NCI-H187 (cell line): ENCODE data around the gene PRCD.
"Not testable (repeated sequence)": the region's sequence is repeated elsewhere in the genome, so short reads cannot be mapped to it uniquely, and the experiment has no call there.

ENCODE experiments used
- DNase-seq, 2 experiments: peaks; one replicate each; lab custom pipeline; 2025; lab: John Stamatoyannopoulos, UW

PRCD gene

DNA sequence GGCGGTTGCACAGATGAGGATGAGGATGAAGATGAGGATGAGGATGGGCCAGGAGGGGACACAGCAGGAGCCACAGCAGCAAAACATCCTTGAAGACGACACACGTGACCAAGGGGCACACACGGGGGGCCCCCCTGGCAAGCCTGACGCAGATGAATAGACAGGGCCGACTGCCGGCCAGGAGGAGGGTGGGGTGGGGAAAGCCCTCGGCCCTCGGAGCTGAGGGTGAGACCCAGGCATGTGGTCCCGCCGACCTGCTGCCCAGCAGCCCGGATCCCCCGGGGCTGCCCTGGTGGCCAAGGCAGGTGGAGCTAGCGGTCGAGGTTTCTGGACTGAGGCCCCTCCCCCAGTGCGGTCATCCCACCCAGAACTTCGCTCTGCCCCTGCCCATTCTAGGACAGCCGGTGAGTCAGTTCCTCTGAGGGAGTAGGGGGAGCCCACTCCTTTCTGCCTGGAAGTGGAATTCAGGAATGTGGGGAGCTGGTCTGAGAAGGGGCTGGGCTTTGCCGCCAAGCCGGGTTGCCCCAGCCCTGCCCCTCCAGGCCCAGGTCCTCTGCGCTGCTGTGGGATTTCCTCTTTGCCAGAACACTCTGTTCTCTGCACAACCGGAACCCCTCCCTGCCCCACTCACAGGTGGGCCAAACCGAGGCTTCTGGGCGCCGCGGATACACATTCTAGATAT is 12.3 kb upstream of the PRCD start:
- DNase-seq, result no peak

DNA sequence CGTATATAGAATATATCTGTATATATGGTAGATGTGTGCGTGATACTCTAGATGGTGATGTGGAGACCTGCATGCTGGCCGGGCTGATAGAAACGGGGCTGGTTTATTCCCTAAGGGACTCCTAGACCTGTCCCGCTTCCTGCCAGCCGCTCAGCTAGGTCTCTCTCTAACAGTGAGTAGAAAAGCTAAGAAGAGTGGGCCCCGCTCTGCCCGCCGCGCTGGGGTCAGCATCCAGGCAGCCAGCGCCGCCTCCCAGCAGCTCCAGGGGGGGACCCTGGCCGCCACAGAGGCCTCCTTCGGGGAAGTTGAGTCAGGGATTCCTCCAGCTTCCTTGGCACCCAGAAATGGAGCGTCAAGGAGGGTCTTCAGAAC is 11.7 kb upstream of the PRCD start:
- no peak for DNase-seq

DNA sequence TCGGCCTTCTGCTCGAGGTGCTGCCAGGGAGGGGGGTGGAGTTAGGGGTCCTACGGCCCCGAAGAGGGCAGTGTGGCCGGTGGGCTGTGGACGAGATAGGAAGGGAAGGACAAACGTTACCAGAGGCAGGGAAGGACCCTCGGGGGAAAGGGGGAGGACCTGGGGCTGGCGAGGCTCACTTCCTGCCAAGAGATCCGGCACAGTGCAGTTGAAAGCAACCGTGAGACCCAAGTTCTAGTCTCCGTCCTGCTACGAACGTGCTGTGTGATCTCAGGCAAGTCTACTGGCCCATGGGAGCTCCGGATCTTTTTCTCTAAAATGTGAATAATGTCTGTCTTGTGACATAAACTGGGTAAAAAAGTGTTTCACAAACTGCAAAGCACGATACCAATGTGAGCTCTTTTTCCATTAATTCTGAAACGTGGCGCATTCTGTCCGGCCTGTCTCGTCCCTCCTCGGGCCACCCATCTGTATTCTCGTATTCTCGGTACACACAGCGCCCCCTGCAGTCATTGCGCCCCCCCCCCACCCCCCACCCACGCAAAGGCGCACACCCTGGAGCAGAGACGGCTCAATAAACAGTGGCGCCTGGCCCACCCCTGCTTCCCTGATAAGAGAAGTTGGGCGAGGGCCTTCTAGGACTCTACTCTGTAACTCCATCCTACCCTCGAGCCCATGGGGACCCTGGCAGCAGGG is 11.2 kb upstream of the PRCD start:
- no peak for DNase-seq

DNA sequence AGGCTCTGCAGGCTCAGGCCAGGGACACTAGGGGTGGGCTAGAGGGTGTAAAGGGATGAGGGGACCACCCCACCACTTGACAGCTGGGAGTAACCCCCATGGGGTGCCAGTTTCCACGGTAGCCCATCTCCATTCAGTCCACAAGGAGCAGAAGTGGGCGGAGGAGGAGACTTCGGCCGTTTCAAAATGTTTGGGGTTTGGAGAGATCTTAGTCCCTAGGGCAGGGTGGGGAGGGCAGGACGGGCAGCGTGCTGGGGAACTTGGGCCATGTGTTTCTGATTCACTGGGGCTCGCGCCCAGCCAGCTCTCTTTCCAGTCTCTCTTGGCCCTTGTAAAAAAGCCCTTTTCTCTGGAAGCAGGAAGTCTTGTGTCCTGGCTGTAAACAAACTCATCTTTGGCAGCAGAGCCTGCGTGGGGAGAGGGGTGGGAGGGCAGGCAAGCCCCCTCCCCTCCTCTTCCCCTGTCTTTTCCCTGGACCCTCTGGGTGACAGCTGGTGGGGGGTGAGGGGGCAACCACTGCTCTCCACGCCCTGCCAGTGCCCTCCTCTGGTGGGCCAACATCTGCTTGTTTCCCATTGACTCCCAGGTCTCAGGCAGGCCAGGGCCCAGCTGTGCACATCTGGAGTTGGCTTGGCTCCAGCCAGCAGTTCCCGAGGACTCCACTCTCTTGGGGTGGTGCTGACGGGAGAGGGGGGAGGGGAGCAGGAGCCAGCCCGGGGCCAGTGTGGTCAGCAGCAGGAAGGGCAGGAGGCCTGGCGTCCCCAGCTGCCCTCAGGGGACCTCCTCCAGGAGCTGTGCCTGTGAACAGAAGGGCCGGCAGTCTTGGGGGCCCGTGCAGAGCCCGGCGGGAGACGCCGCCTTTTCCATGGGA is 10.4 kb upstream of the PRCD start:
- no peak for DNase-seq

DNA sequence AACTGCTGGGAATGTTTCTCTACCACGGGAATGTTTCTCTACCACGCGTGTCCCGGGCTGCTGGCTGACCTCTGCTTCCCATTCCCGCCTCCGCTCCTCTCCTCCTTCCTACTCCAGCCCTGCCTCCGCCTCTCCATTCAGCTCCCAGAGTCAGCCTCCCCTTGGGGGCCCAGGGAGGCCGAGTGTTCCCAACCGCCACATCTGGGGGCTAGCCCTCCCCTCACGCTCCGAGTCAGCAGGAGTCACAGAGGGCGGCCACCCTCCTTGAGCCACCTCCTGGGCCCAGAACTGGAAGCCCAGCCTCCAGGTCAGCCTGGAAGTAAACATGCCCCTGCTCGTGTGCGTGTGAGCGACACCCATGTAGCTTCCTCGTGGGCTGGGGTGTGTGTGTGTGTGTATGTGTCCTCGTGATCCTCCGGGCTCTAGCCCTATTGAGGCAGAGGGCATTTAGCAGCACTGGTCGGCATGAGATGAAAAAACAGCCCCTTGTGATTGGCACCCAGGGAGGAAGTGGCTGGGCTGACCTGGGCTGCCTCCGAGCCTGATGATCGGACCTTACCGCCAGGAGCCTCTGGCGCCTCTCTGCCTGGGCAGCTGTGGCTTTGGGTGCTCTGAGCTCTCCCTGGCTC is 9.6 kb upstream of the PRCD start:
- DNase-seq, result no peak

DNA sequence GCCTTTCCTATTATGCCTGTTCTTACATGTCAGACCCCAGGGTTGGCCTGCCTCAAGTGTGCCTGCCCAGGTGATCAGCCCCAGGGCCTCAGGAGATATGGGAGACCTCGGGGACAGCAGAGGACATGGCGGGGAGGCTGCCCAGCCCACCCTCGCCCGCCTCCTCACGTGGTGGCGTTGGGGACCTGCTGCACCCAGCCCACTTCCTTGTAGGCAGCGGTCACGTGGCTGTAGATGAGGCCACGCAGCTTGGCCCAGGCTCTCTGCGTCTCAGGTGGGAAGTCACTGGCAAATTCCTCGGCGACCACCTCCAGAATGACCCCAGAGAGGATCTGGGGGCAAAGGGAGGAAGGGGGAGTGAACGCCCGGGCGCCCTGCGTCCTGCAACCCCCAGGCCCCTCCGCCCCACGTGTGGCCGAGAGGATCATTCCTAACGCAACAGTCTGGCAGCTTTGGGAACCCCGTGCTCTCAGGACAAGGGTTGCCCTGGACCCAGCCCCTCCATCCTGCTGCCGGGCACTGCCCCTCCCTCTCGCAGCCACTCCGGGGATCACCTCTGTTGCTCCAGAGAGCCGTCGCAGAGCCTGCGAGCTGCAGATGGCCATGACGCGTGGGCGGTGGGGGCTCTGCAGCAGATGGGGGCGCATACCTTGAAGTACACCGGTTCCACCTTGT is 8.9 kb upstream of the PRCD start:
- DNase-seq, result no peak

DNA sequence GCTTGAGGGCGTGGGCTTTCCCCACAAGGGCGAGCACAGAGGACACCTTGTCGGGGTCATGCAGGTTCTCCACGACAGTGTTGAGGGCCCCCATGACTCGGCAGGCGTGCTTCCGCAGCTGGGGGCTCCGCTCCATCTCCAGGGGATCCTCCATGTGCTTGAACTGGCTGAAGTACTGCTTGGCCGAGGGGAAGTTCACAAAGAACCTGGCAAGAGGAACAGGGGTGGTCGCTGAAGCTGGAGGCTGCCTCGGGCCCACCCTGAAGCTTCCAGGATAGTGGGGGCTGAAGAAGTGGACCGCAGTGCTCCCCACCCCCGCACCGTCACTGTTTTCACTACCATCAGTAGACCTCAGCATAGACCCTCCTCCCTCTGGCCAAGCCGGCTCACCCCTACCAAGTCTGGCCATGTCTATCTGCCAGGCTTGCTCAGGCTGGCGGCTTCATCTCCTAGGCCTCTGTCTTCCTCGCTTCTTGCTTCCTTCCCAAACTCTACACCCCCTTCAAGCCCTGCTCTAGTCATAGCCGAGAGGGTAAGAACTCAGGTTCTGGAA is 8.3 kb upstream of the PRCD start:
- DNase-seq, result no peak

DNA sequence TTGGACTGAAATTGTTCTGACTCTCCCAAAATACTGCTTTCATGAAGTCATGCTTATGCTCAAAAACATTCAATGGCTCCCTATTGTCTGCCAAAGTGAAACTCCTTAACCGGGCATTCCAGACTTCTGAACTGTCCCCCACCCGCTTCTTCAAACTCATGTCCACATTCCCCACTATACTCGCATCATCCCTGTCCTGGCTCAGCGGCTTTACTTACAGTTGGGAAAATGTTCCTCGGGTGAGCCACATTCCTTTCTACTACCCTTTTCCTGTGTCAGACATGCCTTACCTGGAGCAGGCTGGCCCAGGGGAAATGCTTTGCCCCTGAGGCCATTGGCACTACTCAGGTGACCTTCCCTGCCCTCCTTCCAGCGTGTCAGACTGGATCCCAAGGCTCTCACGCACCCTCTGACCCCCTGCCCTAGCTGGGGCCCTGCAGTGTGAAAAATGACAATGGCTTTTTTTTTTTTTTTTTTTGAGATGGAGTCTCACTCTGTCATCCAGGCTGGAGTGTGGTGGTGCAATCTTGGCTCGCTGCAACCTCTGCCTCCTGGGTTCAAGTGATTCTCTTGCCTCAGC is 7.7 kb upstream of the PRCD start:
- no peak for DNase-seq

DNA sequence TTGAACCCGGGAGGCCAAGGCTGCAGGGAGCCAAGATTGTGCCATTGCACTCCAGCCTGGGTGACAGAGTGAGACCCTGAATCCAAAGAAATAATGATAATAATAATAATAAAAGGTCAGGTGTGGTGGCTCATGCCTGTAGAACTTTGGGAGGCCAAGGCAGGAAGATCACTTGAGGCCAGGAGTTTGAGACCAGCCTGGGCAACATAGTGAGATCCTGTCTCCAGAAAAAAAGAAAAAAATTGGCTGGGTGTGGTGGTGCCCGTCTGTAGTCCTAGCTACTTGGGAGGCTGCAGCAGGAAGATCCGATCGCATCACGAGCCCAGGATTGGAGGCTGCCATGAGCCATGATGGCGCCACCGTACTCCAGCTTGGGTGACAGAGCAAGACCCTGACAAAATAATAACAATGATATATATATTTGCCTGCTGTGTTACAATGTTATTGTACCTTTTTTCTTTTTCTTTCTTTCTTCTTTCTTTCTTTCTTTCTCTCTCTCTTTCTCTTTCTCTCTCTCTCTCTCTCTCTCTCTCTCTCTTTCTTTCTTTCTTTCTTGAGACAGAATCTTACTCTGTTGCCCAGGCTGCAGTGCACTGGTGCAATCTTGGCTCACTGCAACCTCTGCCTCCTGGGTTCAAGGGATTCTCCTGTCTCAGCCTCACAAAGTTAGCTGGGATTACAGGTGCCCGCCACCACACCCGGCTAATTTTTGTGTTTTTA is 6.0 kb upstream of the PRCD start:
- not testable (repeated sequence) for DNase-seq

DNA sequence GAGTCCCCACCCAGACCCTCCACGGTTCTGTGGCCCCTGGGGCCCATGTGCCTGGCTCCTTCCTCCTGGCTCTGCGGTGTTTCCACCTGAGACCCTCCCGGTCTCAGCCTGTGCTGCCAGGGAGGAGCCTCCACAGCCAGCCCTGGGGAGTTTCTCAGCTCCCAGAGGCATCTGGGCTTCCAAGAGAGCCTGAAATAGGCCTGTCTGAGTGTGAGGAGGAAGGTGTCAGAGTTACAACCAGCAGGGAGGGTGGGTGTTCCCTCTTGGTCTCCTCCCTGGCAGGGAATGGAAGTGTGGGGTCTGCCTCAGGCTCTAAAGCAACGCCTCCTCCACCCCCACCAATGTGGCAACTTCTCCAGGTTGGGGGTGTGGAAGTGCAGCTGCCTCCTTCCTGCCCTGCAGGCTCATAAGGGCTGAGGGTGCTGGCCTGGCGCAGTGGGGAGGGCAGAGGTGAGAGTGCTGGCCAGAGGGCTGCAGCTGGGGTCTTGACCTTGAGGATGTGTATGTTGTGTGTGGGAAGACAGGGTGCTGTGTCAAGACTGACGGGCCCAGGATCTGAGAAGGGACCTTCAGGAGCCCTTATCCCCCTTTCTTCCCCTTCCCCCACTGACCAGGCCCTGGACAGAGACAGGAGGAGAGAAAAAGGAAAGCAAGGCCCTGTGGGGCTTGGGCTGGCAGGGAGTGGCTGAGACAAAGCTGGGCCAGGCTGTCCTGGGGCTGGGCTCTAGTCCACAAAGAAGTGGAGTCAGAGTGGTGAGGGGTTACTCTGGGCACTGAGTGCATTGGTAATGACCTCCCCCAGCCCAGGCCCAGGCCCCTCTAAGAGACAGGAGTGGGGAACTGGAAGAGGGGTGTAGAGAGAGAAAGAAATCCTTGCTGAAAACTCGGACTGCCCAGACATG is 4.8 kb upstream of the PRCD start:
- DNase-seq, result no peak

DNA sequence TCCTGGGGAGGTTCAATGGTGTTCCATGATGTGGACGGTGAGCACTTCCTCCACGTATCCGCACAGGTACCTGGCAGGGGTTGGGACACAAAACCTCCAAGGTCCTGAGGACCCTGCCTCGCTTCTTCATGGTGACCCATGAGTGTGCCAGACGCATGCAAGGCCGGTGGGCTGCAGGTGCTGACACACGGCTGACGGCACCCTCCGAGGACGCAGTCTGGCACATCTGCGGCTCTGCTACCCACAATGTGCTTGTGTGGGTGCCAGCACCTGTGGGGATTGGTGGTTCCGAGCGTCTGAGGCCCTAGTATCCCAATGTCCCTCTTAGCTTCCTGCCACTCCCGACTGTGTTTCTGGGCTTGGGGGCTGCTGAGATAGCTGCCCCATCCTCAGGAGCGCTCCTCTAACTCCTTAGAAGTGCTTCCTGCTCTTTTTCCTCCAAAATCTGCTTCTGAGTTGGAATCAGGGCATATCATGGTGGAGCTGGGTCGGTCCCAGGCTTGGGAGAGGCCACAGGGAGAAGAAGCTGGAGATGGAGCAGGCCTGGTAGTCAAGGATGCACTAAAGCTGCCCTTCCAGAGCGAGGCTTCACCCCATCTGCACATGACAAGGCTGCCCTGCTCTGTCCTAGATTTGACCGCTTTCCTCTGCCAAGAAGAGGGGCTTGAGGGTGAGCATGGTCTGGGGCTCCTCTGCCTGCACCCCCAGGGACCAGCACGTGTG is 3.9 kb upstream of the PRCD start:
- no peak for DNase-seq

DNA sequence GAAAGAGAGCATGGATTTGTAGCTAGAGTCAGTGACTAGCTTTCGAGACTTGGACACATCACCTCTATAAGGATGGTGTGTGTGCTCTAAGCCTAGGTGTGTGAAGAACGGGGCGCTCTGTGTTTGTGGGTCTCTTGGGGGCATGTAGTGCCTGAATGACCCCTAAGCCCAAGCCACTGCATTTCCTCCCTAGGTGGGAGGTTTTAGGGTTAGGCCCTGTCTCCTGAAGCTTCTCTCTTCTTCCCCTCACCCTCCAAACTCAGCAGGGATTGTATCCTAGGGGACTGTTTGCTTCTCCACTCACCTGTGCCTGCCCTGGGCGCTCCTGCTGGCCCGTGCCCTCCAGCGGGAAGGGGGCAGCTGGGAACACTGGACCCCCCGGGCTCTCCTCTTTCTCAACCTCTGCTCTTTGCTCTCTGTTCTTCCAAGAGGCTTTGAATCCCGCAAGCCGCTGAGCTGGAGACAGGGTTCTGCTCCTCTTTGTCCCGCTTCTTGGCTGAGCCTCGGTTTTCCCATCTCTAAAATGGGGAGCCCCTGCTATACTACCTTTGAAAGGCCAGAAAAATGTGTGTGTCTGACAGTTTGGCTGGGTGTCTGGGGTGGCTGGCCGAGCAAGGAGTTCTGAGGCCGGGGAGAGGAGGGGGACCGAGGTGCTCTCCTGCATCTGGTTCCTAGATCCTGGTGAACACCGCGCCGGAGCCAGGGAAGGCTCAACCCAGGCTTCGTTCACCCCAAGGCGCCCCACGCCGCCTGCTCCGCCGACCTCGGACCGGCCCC is 3.1 kb upstream of the PRCD start:
- DNase-seq, result no peak

DNA sequence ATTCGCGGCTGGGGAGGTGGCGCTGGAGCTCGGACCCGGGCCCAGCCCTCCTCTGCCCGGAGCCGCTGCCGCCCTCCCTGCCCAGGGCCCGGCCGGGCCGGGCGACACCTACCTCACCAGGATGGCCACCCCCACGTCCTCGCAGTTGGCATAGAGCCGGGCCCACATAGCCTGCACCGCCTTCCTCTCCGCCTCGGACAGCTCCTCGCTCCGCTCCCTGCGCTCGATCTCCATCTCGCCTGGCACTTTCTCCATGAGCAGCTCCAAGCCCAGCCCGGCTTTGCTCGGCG is 2.6 kb upstream of the PRCD start:
- DNase-seq, result no peak

DNA sequence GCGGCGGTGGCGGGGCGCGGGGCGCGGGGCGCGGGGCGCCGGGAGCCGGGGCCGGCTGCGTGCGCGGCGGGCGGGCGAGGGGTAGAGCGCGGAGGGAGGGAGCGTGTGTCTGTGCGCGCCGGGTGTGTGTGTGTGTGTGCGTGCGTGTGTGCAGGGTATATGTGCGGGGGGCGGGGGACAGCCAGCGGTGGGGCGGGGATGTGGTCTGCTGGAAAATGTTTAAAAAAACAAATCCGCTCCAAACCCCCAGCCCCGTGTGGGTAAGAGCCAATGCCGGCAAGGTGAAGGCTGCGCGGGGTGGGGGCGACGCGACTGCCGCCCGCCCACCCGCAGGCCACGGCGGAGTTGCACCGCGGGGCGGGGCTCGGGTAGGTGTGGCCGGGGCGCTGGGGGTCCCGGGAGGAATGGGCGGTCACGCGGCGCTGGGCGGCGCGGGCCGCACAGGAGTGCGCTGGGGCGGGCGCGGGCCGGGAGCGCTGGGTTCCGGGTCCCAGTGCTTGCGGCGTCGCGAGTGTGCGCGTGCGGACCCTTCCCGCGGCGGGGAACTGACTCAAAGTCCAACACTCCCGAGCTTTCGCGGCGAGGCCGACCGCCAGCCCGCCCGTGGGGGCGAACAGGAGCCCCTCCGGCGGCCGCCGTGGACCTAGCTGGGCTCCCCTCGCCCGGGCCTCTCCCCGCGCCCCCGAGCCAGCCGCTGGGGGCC is 2.1 kb upstream of the PRCD start, which contains the start of gene CYGB:
Gene CYGB (minus strand): TSS at position 132 of the 703 bp plus-strand sequence. CDS start 167 bp downstream, outside the sequence.
- no peak for DNase-seq

DNA sequence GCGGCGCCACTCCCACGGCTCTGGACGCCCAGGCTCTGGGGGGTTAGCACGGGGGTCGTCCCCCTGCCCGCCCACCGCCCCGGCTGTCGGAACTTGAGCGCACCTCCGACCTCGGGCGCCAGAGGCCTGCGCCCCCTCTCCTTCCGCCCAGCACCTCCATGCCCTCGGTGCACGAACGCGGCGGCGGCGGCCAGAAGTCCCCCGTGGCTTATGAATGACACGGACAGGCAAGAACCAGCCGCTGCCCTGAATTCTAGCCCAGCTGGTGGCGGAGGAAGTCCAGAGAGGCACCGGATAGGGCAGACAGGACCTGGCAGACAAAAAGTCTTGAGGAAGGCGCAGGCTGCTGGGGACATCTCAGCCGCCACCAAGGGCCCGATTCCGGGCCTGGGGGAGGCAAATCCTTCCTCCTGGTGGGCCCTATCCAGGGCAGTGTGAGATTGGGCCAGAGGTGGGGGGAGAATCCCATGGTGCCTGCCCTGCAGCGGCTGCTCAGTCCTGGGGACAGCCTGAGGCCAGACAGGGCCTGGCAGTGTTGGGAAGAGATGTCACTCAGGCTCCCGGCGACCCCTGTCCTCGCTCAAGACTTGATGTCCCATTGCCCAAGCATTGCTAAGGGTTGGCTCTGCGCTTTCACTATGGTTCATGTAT is 1.4 kb upstream of the PRCD start:
- no peak for DNase-seq

DNA sequence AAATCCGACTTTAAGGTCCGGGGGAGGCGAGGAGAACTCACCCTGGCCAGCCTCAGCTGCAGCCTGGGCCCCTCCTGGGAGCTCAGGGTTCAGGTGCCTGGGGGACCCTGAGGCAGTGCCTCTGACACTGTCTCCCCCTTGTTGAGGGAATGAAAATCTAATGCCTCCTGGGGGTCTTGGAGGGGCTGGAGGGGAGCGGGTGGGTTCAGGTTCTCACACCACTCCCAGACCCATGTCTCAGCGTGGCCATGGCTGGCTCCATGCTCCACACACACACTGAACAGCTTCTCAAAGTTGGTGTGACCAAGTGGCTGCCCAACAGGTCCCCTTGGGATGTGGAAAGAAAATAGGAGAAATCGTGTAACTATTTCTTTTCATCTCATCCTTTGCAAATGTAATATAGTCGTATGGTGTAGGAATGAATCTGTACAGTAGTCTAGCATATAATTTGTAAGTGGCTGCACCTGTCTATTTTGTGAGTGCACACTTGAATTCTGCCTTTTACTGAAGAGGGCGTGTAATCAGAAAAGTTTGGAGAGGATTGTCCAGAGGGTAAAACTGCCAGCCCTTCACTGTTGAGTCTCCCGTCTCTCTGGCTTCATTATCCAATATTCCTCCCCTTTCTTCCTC is 788 bp upstream of the PRCD start:
- DNase-seq, result no peak
